ENCODE results near the gene RRP1.

Gene RRP1

DNA sequence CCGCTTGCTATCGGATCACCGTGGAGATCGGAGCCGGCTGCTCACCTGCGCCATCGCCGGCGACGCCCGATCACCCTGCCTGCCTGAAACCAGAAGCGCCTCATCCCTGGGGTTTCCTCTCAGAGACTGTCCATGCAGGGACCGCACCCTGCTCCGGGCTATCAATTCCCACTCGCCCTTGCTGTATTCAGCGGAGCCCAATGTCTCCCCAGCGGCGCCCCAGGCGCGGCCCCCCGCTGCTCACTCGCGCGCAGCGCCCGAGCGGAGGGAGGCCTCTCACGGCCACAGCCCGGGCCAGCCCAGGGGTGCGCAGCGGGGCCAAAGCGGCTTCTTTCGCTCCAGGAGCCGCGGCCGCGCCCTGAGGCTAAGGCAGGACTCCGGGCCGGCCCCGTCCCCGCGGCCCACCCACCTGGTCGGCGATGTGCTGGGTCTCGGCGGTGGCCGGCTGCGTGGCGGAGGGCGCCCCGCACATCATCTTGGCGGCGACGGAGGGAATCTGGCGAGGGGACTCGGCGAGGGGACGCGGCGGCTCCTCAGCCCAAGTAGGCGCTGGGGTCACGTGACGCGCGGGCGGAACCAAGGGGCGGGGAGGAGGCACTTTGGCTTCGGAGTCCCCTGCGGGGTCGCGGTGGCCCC lies 13.5 kb upstream of the RRP1 start, which contains the start of gene CSTB:
CSTB (minus strand) TSS at position 514 of the 636 bp plus-strand sequence; CDS start at position 475, 39 bp downstream.
- DNase-seq (ENCODE audit: low spot score) = peak; percentile 83

DNA sequence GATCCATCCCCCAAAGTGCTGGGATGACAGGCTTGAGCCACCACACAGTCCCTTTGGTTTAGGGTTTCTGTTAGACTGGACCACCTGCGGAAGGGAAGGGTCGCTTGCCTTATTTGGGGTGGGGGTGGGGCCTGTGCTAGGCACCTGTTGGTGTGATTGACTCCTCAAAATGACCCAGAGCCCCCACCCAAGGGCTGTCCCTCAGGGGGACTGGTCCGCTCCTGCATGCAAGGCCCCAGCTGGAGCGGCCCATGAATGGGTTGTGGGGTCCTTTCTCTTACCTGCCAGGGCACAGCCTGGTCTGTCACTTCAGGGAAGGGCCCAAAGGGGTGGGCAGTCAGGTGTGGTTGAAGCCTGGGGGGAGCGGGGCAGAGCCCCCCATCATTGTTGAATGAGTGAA lies 11.4 kb upstream of the RRP1 start:
- no peak for DNase-seq (ENCODE audit: low spot score)

DNA sequence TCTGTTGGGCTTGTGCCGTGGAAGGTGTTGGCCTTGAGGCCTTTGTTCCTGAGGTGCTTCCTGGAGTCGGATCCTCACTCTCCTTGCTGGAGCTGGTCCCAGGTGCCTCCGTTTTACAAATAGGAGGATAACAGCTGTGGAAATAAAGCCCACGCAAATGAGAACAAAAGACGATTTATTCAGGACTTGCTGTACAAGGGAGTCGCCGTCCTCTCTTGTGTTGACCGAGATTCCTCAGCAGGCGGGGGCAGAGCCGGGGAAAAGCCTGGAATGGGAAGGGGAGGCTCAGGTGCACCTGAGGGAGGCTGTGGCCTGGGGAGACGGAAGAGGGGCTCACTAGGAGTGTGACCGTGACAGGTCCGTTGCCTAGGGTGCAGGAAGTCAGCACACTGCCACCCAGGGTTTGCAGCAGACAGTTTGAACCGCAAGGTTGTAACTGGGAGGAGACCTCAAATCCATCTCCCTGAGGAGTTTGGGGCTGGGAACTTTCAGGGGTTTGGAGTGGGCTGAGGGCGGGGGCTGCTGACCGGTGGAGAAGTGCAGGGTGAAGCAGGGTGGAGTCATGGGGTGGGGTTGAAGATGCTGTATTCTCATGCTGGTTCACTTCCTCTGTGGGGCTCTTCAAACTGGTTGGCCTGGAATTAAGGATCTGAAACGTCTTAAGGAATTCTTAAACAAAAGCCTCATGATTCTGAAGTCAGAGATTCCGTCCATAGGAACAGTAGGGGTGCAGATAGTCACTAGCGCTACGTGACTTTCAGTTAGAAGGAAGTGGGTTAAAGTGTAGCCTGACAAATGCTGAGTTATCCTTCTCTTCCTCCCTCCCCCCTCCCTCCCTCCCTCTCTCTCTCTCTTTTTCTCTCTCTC lies 10.7 kb upstream of the RRP1 start:
- DNase-seq (ENCODE audit: low spot score) = no peak

DNA sequence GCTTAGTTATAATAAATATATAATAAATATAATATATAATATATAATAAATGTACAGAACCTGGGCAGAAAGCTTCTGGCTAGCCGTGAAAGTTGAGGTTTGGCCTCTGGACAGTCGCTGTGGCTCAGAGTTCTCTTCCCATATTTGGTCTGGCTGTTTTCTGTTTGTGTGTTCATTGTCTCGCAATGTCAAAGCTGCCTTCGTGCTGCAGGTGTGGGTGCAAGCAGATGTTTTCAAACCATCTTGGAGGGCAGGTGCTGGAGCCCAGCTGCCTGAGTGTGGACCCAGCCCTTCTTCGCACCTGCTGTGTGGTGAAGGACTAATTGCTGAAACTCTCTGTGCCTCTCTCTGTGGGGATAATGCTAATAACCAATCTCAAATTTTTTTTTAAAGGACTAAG lies 9.7 kb upstream of the RRP1 start:
- DNase-seq (ENCODE audit: low spot score) = no peak

DNA sequence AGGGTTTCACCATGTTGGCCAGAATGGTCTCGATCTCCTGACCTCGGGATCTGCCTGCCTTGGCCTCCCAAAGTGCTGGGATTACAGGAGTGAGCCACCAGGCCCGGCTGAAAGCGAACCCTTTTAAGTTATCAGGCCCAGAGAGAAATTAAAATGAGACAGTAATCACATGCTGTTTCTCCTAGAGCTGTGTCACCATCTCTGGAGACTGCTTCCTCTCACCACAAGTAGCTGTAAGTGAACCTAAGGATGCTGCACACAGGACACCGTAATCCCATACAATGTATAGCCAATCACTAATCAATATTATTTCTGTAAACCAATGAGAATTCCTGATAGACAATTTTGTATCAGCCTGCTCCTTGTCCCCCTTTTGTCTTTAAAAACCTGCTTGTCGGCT lies 7.5 kb upstream of the RRP1 start:
- DNase-seq (ENCODE audit: low spot score) = no peak

DNA sequence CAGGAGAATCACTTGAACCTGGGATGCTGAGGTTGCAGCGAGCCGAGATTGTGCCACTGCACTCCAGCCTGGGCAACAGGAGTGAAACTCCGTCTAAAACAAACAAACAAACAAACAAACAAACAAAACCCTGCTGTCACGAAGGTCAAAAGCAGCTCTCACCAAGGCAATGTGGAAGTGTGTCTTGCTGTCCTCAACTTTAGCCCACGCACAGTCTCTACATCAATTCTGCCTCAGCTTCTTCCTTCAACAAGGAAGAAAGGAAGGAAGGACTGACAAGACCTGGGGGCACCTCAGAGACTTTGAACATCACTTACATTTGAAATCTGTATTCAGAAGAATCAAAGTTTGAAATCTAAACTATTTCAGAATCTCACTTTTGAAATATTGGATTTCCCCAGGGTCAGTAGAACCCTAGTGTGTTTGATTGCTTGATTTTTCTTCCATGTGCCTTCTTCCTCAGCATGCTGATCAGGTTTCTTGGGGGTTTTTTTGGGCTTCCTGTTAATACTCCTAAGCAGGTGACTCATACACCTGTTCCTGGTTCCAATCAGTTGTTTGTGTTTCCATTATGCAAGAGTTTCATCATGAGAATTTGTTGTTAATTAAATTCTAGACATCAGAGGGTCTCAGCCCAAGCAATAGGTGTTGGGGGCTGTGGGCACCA lies 6.8 kb upstream of the RRP1 start:
- no peak for DNase-seq (ENCODE audit: low spot score)

DNA sequence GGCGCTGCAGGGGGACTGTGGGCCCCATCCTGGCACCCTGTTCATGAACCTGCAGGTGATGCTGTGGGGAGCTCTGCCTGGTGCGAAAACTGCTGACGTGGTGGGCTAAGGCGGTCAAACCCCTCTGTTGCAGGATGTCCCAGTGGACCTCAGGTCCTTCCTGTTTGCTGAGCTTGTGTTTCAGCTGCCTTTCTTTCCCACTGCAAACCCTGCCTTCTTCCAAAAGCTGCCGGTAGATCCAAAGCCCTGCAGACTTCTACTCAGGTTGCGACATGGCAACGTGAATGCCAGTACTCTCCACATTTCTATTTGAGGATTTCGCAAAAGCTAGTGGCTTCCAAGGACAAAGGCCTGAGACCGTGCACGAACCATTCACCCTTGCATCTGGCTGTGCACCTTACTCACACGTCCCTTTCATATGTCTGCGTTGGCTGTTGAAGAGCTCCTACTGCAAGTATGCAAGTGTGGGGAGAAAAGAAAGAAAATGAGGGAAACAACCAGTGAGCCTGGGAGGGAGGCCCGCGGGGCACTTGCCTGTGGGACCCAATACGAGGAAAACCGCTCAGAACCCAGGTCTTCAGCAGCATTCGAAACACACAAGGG lies 6.2 kb upstream of the RRP1 start:
- DNase-seq (ENCODE audit: low spot score) = no peak

DNA sequence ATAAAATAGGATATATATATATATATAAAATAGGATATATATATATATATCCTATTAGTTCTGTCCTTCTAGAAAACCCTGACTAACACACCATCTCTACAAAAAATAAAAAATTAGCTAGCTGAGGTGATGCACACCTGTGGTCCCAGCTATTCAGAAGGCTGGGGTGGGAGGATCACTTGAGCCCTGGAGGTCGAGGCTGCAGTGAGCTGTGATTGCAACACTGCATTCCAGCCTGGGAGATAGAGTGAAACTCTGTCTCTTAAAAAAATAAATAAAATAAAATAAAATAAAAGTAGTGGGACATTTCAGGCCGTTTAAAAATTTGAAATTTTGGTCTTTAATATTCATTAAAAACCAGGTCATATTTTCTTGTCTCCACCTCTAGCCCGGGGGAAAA lies 4.2 kb upstream of the RRP1 start:
- no peak for DNase-seq (ENCODE audit: low spot score)

DNA sequence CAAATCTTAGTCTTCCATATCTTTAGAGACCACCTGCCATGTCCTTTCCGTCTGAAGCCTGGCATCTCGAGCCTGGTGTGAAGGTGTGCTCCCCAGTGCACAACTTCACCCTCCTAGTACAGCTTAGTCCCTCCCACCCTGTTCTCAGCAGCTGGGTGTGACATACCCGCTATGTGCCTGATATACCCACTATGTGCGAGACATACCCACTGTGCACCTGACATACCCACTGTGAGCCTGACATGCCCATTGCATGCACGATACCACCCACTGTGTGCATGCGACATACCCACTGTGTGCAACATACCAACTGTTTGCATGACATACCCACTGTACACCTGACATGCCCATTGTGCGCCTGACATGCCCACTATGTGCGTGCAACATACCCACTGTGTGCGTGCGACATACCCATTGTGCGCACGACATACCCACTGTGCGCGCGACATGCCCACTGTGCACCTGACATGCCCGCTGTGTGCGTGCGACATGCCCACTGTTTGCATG lies 3.0 kb upstream of the RRP1 start:
- no peak for DNase-seq (ENCODE audit: low spot score)

DNA sequence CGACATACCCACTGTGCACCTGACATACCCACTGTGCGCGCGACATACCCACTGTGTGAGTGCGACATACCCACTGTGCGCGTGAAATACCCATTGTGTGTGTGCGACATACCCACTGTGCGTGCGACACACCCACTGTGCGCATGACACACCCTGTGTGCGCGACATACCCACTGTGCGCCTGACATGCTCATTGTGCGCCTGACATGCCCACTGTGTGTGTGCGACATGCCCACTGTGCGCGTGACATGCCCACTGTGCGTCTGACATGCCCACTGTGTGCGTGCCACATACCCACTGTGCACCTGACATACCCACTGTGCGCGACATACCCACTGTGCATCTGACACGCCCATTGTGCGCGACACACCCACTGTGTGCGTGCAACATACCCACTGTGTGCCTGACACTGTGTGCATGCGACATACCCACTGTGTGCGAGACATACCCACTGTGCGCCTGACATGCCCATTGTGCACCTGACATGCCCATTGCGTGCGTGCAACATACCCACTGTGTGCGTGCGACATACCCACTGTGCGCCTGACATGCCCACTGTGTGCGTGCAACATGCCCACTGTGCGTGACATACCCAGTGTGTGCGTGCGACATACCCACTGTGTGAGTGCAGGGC lies 2.5 kb upstream of the RRP1 start:
- DNase-seq (ENCODE audit: low spot score) = no peak

DNA sequence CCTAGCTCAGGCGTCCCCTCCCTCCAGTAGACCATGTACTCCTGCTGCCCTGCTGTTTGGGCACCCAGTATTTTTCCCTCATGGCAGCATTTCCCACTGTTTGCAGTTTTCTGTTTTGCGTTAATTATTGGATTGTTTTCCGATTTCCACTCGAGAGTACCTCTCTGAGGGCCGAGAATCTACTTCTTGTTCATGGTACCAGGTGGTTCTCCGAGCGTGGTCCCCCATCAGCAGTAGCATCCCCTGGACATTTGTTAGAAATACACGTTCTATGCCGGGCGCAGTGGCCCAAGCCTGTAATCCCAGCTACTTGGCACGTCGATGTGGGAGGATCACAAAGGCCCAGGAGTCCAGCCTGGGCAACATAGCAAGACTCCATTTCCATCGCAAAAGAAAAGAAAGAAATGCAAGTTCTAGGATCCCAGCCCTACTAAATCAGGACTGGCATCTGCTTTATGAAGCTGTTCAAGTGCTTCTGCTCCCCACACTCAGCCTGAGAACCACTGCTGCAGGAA lies 690 bp downstream of the RRP1 start:
- no peak for DNase-seq (ENCODE audit: low spot score)

DNA sequence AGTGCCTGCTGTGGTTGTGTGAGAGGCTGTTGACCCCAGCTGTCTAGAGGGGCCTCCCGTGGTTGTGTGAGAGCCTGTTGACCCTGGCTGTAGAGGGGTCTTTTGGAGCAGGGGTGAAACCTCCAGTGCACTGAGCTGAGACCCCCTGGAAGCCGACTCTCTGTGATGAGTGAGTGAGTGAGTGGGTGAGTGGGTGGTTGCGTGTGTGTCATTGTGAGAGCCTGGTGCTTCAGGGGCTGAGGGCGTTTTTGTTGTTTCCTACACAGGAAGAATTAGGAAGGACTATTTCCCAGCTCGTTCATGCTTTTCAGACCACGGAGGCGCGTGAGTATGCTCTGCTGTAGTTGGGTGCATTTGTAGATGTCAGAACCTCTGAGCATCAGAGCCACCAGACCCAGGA lies 3.0 kb downstream of the RRP1 start:
- no peak for DNase-seq (ENCODE audit: low spot score)

DNA sequence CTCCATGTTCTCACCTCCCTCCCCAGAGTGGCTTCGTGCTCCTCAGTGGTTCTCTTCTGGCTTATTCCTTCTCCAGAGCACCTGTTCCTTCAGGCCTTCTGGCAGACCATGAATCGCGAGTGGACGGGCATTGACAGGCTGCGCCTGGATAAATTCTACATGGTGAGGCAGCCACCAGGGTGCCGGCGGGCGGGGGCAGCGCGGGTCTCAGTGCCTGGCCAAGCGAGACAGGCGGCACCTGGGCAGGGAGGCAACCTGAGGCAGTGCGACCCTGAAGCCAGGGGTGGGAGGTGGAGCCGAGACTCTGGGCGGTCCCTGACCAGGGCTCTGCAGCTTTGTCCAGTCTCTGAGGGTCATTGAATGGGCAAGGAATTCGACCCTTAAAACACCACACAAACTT lies 3.9 kb downstream of the RRP1 start:
- no peak for DNase-seq (ENCODE audit: low spot score)

DNA sequence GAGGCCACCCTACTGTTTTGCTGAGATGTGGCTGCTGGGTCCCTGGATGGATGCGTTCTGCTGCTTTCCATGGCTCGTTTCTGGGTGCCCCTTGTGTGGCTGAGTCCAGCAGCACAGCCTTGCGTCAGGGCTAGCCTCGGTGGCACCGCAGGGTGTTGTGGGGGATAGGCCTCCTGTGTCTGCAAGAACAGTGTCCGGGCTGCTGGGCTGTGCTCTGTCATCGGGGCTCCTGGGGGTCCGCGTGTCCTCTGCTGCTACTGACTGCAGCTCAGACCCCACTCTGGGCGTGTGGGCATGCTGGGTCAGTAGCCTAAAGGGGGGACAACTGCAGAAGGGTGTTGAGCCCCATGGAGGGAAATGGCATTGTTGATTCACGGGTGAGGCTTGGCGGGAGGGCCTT lies 4.9 kb downstream of the RRP1 start:
- DNase-seq (ENCODE audit: low spot score) = no peak

DNA sequence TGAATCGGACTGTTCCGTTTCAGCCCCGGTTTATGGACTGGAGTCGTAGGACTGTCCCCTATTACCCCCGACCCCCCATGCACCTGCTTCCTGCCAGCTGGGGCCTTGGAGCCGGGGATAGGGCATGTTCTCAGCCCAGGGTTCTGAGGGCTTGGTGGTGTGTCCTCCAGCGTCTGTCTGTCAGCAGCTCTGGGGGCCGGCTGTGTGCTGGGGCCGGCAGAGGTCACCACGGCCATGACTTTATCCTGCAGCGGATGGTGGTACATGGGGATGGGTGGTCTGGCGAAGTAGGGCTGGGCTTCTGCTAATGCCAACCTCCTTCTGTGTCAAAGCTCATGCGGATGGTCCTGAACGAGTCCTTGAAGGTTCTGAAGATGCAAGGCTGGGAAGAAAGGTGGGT lies 5.5 kb downstream of the RRP1 start:
- DNase-seq (ENCODE audit: low spot score) = no peak

DNA sequence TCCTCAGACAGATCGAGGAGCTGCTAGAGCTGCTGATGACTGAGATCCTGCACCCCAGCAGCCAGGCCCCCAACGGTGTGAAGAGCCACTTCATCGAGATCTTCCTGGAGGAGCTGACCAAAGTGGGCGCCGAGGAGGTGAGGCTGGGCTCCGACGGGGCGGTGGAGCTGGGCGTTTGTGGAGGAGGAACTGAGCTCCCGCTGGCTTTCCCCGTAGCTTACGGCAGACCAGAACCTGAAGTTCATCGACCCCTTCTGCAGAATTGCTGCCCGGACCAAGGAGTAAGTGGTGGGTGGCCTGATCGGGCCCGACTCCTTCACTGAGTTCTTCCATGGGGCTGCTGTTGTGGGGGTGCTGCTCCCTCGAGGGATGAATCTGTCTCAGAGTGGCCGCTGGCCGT lies 8.0 kb downstream of the RRP1 start:
- no peak for DNase-seq (ENCODE audit: low spot score)

DNA sequence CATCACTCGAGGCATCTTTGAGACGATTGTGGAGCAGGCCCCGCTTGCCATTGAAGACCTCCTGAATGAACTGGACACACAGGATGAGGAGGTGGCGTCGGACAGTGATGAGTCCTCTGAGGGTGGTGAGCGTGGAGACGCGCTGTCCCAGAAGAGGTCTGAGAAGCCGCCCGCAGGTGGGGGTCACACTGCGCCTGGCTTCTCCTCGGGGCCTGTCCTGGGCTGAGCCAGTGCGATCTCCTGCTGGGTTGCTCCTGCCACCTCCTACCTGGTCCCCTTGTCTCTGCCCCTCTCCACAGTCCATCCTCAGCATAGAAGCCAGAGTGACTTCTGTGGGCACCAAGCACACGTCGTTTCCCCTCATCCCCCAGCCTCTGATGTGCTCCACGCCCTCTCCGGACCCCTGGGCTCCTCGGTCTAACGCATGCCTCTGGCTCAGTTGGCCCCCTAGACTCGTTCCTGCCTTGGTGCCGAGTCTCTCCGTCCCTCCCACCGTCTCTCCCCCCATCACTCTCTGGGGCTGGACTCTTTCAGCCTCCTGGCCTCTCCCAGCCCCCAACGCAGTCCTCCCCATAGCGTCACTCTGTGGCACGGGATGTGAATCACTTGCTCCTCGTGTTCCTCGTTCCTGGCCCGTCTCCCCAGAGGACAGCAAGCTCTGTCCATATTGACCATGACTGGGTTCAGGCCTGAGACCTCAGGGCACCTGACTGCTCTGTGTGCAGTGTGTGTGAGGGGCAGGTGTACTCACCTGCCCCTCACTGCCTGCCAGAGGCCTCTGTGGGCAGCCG lies 8.7 kb downstream of the RRP1 start:
- no peak for DNase-seq (ENCODE audit: low spot score)

DNA sequence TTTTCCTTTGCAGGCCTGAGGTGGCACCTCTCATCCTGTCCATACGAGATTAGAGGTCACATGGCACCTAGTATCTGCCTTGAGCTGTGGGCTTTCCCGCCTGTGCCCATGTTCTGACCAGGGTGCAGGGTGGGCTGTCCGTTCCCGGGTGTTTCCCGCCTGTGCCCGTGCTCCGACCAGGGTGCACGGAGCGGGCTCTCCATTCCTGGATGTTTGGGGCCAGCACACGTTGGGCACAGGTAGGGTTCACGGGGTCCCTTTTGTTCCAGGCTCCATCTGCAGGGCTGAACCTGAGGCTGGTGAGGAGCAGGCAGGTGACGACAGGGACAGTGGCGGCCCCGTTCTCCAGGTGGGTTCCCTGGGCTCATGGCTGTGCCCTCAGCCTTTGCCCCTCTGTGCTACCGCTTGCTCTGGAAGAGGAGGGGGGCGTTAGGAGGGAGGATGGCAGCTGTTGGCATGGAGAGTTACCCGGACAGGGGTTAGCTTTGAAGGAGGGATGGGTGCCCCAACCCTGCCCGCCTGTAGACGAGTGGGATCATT lies 10.0 kb downstream of the RRP1 start:
- no peak for DNase-seq (ENCODE audit: low spot score)

DNA sequence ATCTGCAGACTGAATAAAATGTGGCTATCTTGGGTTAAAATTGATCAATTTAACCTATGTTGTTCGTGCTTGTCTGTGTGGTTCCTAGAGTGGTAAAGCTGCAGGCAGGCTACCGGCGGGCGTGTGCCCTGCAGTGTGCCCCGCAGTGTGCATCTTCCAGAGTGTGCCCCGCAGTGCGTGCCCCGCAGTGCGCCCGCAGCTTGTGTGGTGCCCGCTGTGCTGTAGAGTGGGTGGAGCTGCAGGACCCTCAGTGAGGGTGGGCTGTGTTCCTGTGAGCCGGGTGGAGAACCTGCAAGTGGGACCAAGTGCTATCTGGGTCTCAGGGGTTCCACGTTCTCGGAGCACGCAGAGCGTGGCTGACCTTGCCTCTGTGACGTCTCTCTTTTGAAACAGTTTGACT lies 10.7 kb downstream of the RRP1 start:
- no peak for DNase-seq (ENCODE audit: low spot score)

DNA sequence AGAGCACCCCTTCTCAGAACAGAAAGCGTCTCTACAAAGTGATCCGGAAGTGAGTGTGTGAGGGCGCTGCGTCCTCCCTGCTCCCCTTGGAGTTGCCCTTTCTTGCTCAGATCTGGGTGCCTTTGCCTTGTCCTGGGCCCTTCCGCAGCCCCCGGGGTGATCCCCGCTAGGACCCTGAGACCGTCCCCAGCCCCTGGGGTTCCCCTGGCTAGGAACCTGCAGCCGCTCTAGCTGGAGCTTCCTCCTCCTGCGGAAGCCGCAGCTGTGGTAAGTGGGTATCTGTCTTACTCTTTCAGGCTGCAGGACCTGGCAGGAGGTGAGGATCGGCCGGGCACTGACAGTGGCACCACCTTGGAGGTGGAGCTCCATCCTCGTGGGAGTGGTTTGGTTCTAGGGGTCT lies 11.2 kb downstream of the RRP1 start:
- no peak for DNase-seq (ENCODE audit: low spot score)

Data from hepatic stellate cell (primary cell).